HG02759 (cell line): ENCODE data around the gene COG5.
"Not testable (repeated sequence)": the region's sequence is repeated elsewhere in the genome, so short reads cannot be mapped to it uniquely, and the experiment has no call there.

ENCODE experiments used
- ATAC-seq: cut with Tn5 transposase; IDR thresholded peaks from one replicate; pipeline ENCODE4 v1.9.1; 2021; ENCODE audit warnings: mild to moderate bottlenecking, moderate library complexity; ENCODE audit not compliant: unreplicated experiment

The COG5 gene

DNA sequence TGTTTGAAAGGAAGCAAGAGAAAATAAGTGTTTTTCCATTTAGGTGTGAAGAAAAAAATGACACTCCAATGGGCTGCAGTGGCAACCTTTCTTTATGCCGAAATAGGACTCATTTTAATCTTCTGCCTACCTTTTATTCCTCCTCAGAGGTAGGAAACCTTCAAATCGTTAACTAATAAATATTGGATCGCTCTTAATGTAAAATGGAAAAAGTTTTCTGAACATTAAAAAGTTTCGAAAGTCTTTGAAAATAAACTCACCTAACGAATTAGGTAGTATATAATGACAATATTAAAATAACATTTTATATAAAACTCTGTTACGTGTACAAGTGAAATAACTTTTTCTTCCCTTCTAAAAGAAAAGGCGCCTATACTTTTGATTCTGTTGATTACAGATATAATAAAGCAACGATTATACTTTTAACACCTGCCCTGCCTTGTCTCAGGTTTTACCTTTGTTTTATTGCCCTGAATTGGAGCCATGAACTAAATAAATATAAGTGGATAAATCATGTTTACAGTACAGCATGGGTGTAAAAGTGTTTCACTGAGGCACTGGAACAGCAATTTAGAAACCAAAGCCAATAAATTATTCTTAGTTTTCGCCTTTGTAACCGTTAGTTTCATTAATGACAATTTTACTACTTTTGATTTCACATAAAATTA, 17.1 kb upstream of the COG5 start:
- ATAC-seq = no peak

DNA sequence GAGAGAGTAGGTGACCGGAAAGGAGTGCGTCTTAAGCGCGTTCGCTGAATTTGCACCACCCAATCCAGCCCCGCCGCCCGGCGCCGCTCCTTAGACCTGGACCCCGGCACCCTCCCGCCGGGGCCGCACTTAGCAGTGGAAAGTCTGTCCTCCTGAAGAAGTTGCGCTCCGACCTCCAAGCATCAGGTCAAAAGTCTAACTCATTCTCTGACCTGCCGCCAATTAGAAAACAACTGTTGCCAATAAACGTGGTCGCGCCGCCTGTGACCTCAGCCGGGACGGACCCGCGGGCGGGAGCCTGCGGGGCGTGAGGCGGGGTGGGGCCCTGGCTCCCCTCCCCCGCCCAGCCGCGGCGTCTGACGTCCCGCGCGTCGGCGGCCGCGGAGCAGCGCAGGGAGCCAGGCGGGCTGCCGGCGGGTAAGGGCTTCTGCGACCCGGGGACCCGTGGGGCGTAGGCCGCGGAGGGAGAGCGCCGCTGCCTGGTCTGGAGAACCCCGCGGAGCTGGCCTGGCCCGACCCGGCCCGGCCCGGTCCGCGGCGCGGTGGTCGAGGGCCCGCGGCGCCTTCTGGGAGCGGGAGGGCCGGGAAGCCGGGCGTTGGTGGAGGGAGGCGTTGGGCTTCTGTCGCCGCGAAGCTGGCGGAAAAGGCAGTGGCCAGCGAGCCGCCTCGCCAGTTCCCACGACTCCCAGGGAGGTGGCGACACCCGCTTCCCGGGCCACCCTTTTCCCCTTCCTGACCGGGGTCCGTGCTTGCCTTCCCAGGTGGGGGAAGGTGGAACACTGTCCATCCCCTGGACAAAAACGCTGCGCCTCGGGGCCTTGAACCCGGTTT, 16.4 kb upstream of the COG5 start, which contains the start of gene BCAP29:
Gene BCAP29, plus strand, starts transcription at position 362 of the 831 bp plus-strand sequence. CDS start 527 bp downstream, outside the sequence.
- ATAC-seq = peak; percentile 97

DNA sequence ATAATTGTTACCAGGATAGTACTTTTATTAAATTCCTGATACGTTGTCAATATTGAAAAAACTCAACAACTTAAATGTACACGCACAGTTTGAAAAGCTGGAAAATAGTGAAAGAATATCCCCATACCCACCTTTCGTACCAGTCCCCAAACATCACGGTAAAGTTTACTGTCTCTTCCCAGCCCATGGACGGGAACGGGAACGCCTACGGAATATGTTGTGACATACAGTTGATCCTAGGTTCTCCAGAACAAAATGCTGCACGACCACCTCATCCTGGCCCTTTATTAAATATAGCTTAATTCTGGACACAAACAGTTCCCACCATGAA, 15.8 kb upstream of the COG5 start:
- no peak for ATAC-seq

- no peak for ATAC-seq
These were observed 9.8 kb upstream of the COG5 start for GRCh38 chr7:107573537-107573936.

DNA sequence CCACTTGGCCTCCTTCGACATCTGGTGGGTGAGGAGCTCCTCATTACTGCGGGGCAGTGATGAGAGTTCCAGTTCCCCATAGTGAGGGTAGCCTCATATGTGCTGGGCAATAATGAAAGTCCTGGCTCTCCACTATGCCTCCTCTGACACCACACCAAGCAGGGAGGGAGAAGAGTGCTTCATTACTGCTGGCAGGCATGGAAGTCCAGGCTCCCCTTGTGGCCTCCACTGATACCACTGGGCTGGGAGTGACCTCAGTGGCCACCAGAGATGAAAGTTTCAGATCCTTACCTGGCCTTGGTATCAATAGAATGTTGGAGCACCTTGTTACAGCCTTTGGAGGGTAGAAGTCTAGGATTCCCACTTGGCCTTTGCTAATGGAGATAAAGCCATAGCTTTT, 6.6 kb upstream of the COG5 start:
- ATAC-seq = no peak

GRCh38 chr7:107564553-107565298, 1.0 kb upstream of the COG5 start:
- no peak for ATAC-seq

GRCh38 chr7:107563081-107563774, 492 bp downstream of the COG5 start:
- ATAC-seq = peak; percentile 65

GRCh38 chr7:107560898-107561516, 2.7 kb downstream of the COG5 start:
- no peak for ATAC-seq

GRCh38 chr7:107559864-107560263, 3.9 kb downstream of the COG5 start:
- no peak for ATAC-seq

GRCh38 chr7:107555893-107556292, 7.8 kb downstream of the COG5 start:
- no peak for ATAC-seq

GRCh38 chr7:107551936-107552335, 11.8 kb downstream of the COG5 start:
- ATAC-seq = no peak

GRCh38 chr7:107544848-107545591, 18.7 kb downstream of the COG5 start:
- ATAC-seq = no peak

DNA sequence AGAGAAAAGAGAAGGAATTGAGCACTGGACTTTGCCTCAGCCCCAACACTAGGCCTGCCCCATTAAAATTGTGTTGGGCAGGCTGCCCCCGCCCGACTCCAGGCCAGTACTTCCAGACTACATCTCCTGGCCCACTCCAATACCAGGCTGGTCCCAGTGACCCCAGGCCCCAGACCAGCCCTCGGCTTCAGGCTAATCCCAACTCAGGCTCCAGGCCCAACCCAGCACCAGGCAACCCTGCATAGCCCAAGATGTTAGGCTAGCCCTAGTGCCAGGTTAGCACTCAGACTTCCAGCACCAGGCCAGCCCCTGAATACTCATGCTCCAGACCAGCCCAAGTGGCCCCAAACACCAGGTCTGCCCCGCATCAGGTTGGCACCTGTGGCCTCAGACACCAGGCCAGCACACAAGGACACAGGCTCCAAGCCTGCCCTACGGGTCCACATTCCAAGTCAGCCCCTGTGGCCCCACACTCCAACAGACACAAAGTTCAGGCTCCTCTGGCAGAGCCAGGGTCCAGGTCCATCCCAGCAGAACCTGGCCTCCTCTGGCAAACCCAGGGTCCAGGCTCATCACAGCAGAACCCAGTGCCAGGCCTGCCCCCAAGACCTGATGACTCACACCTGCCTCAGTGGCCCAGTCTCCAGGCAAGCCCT, 20.3 kb downstream of the COG5 start:
- ATAC-seq = no peak

- no peak for ATAC-seq
These were observed 25.7 kb downstream of the COG5 start for GRCh38 chr7:107538001-107538400.

GRCh38 chr7:107537228-107537627, 26.5 kb downstream of the COG5 start:
- ATAC-seq = not testable (repeated sequence)

GRCh38 chr7:107534139-107534538, 29.6 kb downstream of the COG5 start:
- ATAC-seq = no peak

GRCh38 chr7:107530751-107531150, 33.0 kb downstream of the COG5 start:
- ATAC-seq = no peak

GRCh38 chr7:107528461-107528860, 35.3 kb downstream of the COG5 start:
- no peak for ATAC-seq

GRCh38 chr7:107527196-107527595, 36.5 kb downstream of the COG5 start:
- ATAC-seq = no peak
